ENCODE measurements around the gene HOXB4. TPM values are rescaled to one million over a fixed set of nuclear protein-coding genes. Genes with fewer than 3 reads are reported as not detected.

The HOXB4 gene
- total RNA-seq, 1 experiment from 2014 or later: 11.3 TPM

DNA sequence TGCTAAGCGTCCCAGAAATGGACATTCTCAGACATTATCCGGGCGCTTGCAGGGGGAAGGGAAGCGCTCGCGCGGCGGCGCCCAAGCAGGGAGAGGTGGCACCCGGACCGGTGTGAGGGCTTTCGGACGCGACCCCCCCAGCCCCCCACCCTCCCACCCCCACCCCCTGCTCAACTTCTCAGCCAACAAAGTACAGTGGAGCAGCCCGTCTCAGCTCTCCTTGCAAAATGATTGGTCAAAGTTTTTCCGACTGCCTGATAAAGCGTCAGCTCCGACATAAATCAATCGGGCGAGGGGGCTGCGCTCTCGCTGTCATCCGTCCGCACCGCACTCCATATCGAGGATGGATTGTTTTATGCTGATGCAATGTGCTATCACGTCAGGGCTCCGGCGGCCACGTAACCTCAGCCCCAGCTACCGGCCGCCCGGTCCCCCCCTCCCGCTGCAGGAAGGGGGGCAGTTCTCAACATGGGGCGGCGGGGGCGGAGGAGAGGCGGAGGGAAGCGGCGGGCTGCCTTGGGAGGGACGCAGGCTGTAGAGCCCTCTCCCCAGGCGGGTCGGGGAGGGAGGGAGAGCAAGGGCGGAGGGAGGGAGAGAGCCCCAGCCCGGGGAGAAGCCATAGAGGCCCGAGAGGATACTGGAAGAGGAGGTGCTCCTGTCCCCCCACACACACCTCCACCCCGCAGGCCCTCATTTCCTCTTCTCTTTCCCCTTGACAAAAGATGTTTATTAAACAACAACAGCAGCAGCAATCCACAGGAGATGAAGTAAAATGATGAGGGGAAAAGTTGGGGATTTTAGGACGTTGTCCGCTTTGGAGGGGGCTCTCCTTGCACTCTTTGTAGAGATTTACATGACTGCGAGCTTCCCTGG, 48.3 kb upstream of the HOXB4 start, which contains the start of gene HOXB9:
Gene HOXB9, minus strand, starts transcription at position 114 of the 873 bp plus-strand sequence. Its CDS starts 89 bp downstream, at position 25.
- POLR2A ChIA-PET: interaction anchor here (0.7 to 2.2 kb wide), 15 partner anchors 9 to 578 kb away, joined by 3 to 11 read pairs (median 4); partner anchors contain the start of gene NFE2L1
- TF ChIP-seq ZNF274 (IDR thresholded peaks at IDR 0.05; ENCODE audit: low read depth, low read length) (no peak), YY1 (IDR thresholded peaks at IDR 0.05; ENCODE audit: extremely low read depth, insufficient replicate concordance, low read depth, low read length) (peak; percentile 81), SIN3A (IDR thresholded peaks at IDR 0.05; ENCODE audit: low read depth) (peak; percentile 80), FOSL1 (IDR thresholded peaks at IDR 0.05; ENCODE audit: low read depth) (no peak), POLR2AphosphoS5 (IDR thresholded peaks at IDR 0.05; ENCODE audit: low read depth, low read length) (peak; percentile 90), CBX3 (IDR thresholded peaks at IDR 0.05; ENCODE audit: low read depth) (no peak; the same call in 1 of the 2 replicates), EZH2 (IDR thresholded peaks at IDR 0.05) (no peak), TCF7L2 (IDR thresholded peaks at IDR 0.05; ENCODE audit: borderline replicate concordance, extremely low read depth, insufficient read depth, insufficient read length) (peak; percentile 49), EZH2phosphoT487 (IDR thresholded peaks at IDR 0.05; ENCODE audit: borderline replicate concordance) (no peak), SRF (IDR thresholded peaks at IDR 0.05; ENCODE audit: low read depth) (no peak), SP1 (IDR thresholded peaks at IDR 0.05; ENCODE audit: low read depth) (peak; percentile 68), POLR2A (IDR thresholded peaks at IDR 0.05; ENCODE audit: borderline replicate concordance, extremely low read depth, insufficient read depth, insufficient read length) (no peak), JUND (IDR thresholded peaks at IDR 0.05) (0 out of 2 replicates have a peak, but pooled peaks have one; percentile 42), RAD21 (IDR thresholded peaks at IDR 0.05; ENCODE audit: low read depth) (no peak)
- TF ChIP-seq, protein P1, sequence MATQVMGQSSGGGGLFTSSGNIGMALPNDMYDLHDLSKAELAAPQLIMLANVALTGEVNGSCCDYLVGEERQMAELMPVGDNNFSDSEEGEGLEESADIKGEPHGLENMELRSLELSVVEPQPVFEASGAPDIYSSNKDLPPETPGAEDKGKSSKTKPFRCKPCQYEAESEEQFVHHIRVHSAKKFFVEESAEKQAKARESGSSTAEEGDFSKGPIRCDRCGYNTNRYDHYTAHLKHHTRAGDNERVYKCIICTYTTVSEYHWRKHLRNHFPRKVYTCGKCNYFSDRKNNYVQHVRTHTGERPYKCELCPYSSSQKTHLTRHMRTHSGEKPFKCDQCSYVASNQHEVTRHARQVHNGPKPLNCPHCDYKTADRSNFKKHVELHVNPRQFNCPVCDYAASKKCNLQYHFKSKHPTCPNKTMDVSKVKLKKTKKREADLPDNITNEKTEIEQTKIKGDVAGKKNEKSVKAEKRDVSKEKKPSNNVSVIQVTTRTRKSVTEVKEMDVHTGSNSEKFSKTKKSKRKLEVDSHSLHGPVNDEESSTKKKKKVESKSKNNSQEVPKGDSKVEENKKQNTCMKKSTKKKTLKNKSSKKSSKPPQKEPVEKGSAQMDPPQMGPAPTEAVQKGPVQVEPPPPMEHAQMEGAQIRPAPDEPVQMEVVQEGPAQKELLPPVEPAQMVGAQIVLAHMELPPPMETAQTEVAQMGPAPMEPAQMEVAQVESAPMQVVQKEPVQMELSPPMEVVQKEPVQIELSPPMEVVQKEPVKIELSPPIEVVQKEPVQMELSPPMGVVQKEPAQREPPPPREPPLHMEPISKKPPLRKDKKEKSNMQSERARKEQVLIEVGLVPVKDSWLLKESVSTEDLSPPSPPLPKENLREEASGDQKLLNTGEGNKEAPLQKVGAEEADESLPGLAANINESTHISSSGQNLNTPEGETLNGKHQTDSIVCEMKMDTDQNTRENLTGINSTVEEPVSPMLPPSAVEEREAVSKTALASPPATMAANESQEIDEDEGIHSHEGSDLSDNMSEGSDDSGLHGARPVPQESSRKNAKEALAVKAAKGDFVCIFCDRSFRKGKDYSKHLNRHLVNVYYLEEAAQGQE (IDR thresholded peaks at IDR 0.05; ENCODE audit: low read depth): no peak
- TF ChIP-seq, protein P2, sequence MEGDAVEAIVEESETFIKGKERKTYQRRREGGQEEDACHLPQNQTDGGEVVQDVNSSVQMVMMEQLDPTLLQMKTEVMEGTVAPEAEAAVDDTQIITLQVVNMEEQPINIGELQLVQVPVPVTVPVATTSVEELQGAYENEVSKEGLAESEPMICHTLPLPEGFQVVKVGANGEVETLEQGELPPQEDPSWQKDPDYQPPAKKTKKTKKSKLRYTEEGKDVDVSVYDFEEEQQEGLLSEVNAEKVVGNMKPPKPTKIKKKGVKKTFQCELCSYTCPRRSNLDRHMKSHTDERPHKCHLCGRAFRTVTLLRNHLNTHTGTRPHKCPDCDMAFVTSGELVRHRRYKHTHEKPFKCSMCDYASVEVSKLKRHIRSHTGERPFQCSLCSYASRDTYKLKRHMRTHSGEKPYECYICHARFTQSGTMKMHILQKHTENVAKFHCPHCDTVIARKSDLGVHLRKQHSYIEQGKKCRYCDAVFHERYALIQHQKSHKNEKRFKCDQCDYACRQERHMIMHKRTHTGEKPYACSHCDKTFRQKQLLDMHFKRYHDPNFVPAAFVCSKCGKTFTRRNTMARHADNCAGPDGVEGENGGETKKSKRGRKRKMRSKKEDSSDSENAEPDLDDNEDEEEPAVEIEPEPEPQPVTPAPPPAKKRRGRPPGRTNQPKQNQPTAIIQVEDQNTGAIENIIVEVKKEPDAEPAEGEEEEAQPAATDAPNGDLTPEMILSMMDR (IDR thresholded peaks at IDR 0.05 in 2 of 3, conservative IDR thresholded peaks at IDR 0.05 in 1 of 3; ENCODE audit: borderline replicate concordance in 1 of 3, insufficient read depth in 1 of 3, low read depth in 2 of 3, low read length in 2 of 3): no peak
- TF ChIP-seq, protein P3, sequence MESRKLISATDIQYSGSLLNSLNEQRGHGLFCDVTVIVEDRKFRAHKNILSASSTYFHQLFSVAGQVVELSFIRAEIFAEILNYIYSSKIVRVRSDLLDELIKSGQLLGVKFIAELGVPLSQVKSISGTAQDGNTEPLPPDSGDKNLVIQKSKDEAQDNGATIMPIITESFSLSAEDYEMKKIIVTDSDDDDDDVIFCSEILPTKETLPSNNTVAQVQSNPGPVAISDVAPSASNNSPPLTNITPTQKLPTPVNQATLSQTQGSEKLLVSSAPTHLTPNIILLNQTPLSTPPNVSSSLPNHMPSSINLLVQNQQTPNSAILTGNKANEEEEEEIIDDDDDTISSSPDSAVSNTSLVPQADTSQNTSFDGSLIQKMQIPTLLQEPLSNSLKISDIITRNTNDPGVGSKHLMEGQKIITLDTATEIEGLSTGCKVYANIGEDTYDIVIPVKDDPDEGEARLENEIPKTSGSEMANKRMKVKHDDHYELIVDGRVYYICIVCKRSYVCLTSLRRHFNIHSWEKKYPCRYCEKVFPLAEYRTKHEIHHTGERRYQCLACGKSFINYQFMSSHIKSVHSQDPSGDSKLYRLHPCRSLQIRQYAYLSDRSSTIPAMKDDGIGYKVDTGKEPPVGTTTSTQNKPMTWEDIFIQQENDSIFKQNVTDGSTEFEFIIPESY (IDR thresholded peaks at IDR 0.05; ENCODE audit: extremely low read depth, insufficient replicate concordance, low read length): no peak

More for the DNA sequence above, 48.3 kb upstream of the HOXB4 start, which contains the start of gene HOXB9:
- peak within 1 kb of the TSS; percentile 98 for H3K4me2 ChIP-seq (ENCODE audit: low read length)
- ATAC-seq (peak; percentile 68), DNase-seq (ENCODE audit: low read depth, low spot score) (peak; percentile 88)
- peaks cover 15 to 28% of the 10 kb centered on the region in 2 experiments for H3K4me1 ChIP-seq (ENCODE audit: control insufficient read depth in 1 of 2, insufficient read depth in 2 of 2, low read length in 2 of 2)
- peak within 1 kb of the TSS; percentile 81 to 86 for H3K4me3 ChIP-seq (replicated peaks in 1 of 2; ENCODE audit: low read depth in 1 of 2, low read length in 2 of 2)
- H3K79me2 ChIP-seq (ENCODE audit: insufficient read depth, low read length): peaks cover 42% of the 10 kb centered on the region
- H3K9ac ChIP-seq (ENCODE audit: low read length): peak within 1 kb of the TSS; percentile 95
- ChIA-PET CTCF (interaction anchor here (0.9 to 1.8 kb wide), 8 partner anchors 9 to 367 kb away, joined by 3 to 12 read pairs (median 6); no protein-coding TSS in a partner anchor), RAD21 (ENCODE audit: low non-redundant PET in 1 of 2, low total read pairs in 2 of 2, uncharacterized antibody in 2 of 2, unreplicated experiment in 2 of 2) (interaction anchor here (0.6 to 1.5 kb wide), 3 partner anchors 10 to 404 kb away, joined by 3 to 5 read pairs (median 4); no protein-coding TSS in a partner anchor)
- no peak within 1 kb of the TSS for H2AFZ ChIP-seq (ENCODE audit: low read depth, low read length, poor library complexity, severe bottlenecking)
- H3K9me3 ChIP-seq (ENCODE audit: control insufficient read depth in 1 of 2, insufficient read depth in 1 of 2, low read depth in 1 of 2, low read length in 2 of 2): no peaks in the 10 kb centered on the region
- H3K27ac ChIP-seq (ENCODE audit: low read depth, low read length): peak within 1 kb of the TSS; percentile 95
- H3K36me3 ChIP-seq (ENCODE audit: control insufficient read depth in 1 of 2, insufficient read depth in 2 of 2, low read length in 2 of 2): no peaks in the 10 kb centered on the region; a peak in 2 of 4 replicates
- no peaks in the 10 kb centered on the region for H4K20me1 ChIP-seq (ENCODE audit: insufficient read depth)
- H3K27me3 ChIP-seq (ENCODE audit: insufficient read depth, low read length): no peaks in the 10 kb centered on the region
- intact Hi-C loops (cut with micrococcal nuclease): no loop called here
- H3K9me2 ChIP-seq (ENCODE audit: insufficient read depth): no peaks in the 10 kb centered on the region
- BruUV-seq (replicated peaks): no TSS peak
